Thyroid gland (tissue), 4 donors: Measurements from ENCODE around the gene ERICH6B. TPM values are rescaled to one million over a fixed set of nuclear protein-coding genes. Genes with fewer than 3 reads are reported as not detected.

Source experiments
- DNase-seq, 2 donors: peaks; one replicate each; pipeline ENCODE4 v3.0.0-alpha.2; 2019
- H3K27ac ChIP-seq, 3 donors: fragments of 200-600 bp; sonication (generic); 1 replicate in 2 of 3; 2 replicates in 1 of 3; pipeline ENCODE4 v1.5.1; 2016 to 2019; ENCODE audit warnings: mild to moderate bottlenecking in 1 of 3, moderate library complexity in 1 of 3
- H3K27me3 ChIP-seq: fragments of 200-600 bp; sonication (generic); one replicate; pipeline ENCODE4 v1.5.1; 2019
- H3K36me3 ChIP-seq, 2 donors: fragments of 200-600 bp; sonication (generic); one replicate each; pipeline ENCODE4 v1.5.1; 2016 to 2019
- H3K4me1 ChIP-seq, 2 donors: fragments of 200-600 bp; sonication (generic); one replicate each; pipeline ENCODE4 v1.5.1; 2017 to 2019
- H3K4me3 ChIP-seq, 3 donors: fragments of 200-600 bp; sonication (generic); replicated peaks in 1 of 3; 1 replicate in 2 of 3; 2 replicates in 1 of 3; pipeline ENCODE4 v1.5.1; 2016; ENCODE audit warnings: mild to moderate bottlenecking in 1 of 3
- H3K9me3 ChIP-seq: fragments of 200-600 bp; sonication (generic); one replicate; pipeline ENCODE4 v1.5.1; 2017
- CTCF ChIP-seq, 6 experiments: fragments of 200-600 bp in 3 of 6; fragments of 450-650 bp in 3 of 6; sonication (generic) in 3 of 6; IDR thresholded peaks; one replicate each; pipeline ENCODE4 v1.5.1; 2016 to 2019; ENCODE audit warnings: antibody characterized with exemption in 6 of 6, mild to moderate bottlenecking in 2 of 6, inconsistent platforms in 1 of 6, moderate library complexity in 1 of 6
- POLR2A ChIP-seq, 2 donors: fragments of 450-650 bp; IDR thresholded peaks; one replicate each; pipeline ENCODE4 v1.6.1; 2017; ENCODE audit warnings: antibody characterized with exemption in 2 of 2, mild to moderate bottlenecking in 2 of 2, moderate library complexity in 1 of 2
- WGBS, 2 donors: methylation state at CpG; one replicate each; pipeline ENCODE4 v1.1.5; 2017; 5-methylcytosine and 5-hydroxymethylcytosine counted together
- intact Hi-C: fragments of 100-400 bp; cut with DNase I; formaldehyde crosslinking; loops from one replicate; pipeline ENCODE4 v1.15.1; 2023
- total RNA-seq, 4 donors: library from RNA; depleted of rRNA; stranded (reverse); fragments of >200 nt; gene quantifications; one replicate each; pipeline ENCODE4 v1.2.3, GENCODE V29; 2016

The ERICH6B gene
- total RNA-seq, 4 donors from 2014 or later, result not detected

GRCh38 chr13:45522571-45522970 lies 93.0 kb downstream of the ERICH6B start:
- intact Hi-C loops, result no loop called here
- no peak for DNase-seq

GRCh38 chr13:45521297-45521696 lies 94.2 kb downstream of the ERICH6B start:
- Histone ChIP-seq H3K9me3 (no peaks in the 10 kb centered on the region), H3K4me3 (no peak overlapping the region), H3K4me1 (no peaks in the 10 kb centered on the region), H3K27ac (no peak overlapping the region), H3K27me3 (no peaks in the 10 kb centered on the region), H3K36me3 (peaks cover 15 to 29% of the 10 kb centered on the region in 2 donors)
- no peak for DNase-seq
- TF ChIP-seq POLR2A (IDR thresholded peaks at IDR 0.05) (no peak), CTCF (IDR thresholded peaks at IDR 0.05) (no peak)
- WGBS, 2 donors, result 86 to 92% methylated on average over 4 of the region's 4 CpGs
- intact Hi-C loops, result no loop called here

More at GRCh38 chr13:45522571-45522970, 93.0 kb downstream of the ERICH6B start:
- Histone ChIP-seq H3K27me3 (no peaks in the 10 kb centered on the region), H3K4me1 (no peaks in the 10 kb centered on the region), H3K4me3 (no peak overlapping the region), H3K27ac (no peak overlapping the region), H3K9me3 (no peaks in the 10 kb centered on the region), H3K36me3 (peaks cover 8 to 30% of the 10 kb centered on the region in 2 donors)
- TF ChIP-seq POLR2A (IDR thresholded peaks at IDR 0.05) (no peak), CTCF (IDR thresholded peaks at IDR 0.05) (no peak)
- WGBS, 2 donors, result 84 to 92% methylated on average over 2 of the region's 2 CpGs

- Histone ChIP-seq H3K27ac (no peak overlapping the region), H3K36me3 (peaks cover 32% of the 10 kb centered on the region in 2 donors), H3K4me1 (no peaks in the 10 kb centered on the region), H3K9me3 (no peaks in the 10 kb centered on the region), H3K27me3 (no peaks in the 10 kb centered on the region), H3K4me3 (no peak overlapping the region)
- intact Hi-C loops, result no loop called here
- TF ChIP-seq CTCF (IDR thresholded peaks at IDR 0.05) (no peak), POLR2A (IDR thresholded peaks at IDR 0.05) (no peak)
- no peak for DNase-seq
- 84 to 86% methylated on average over 4 of the region's 4 CpGs for WGBS, 2 donors
These were observed 96.0 kb downstream of the ERICH6B start for GRCh38 chr13:45519493-45519892.

- H3K9me3 ChIP-seq, result no peaks in the 10 kb centered on the region
- intact Hi-C loops, result no loop called here
- no peak for TF ChIP-seq POLR2A (IDR thresholded peaks at IDR 0.05)
- no peak overlapping the region for H3K4me3 ChIP-seq
- 77 to 80% methylated on average over 4 of the region's 4 CpGs for whole genome bisulfite sequencing, 2 donors
- no peaks in the 10 kb centered on the region for H3K27me3 ChIP-seq
- no peaks in the 10 kb centered on the region for H3K4me1 ChIP-seq
- H3K36me3 ChIP-seq, result peaks cover 32 to 33% of the 10 kb centered on the region in 2 donors
- no peak for DNase-seq
- no peak overlapping the region for H3K27ac ChIP-seq
These were observed 96.9 kb downstream of the ERICH6B start for GRCh38 chr13:45518525-45519245.

- no peak for TF ChIP-seq CTCF (IDR thresholded peaks at IDR 0.05)
- no peak for TF ChIP-seq POLR2A (IDR thresholded peaks at IDR 0.05)
- no peak for DNase-seq
- intact Hi-C loops, result no loop called here
- Histone ChIP-seq H3K4me3 (no peak overlapping the region), H3K36me3 (peaks cover 34 to 42% of the 10 kb centered on the region in 2 donors), H3K27me3 (no peaks in the 10 kb centered on the region), H3K27ac (no peak overlapping the region), H3K9me3 (no peaks in the 10 kb centered on the region), H3K4me1 (no peaks in the 10 kb centered on the region)
- WGBS, 2 donors, result 87% methylated on average over 2 of the region's 2 CpGs
These were observed 98.8 kb downstream of the ERICH6B start for GRCh38 chr13:45516757-45517156.
